Activated B cell treated with CpG ODN at 0.5 μM for 24 hours (primary cell): ENCODE results near the gene PRKCH. TPM values are rescaled to one million over a fixed set of nuclear protein-coding genes. Genes with fewer than 3 reads are reported as not detected.

Experiments used
- ATAC-seq: fragments of 200-7000 bp; cut with Tn5 transposase; one replicate; pipeline ENCODE4 v1.10.0; 2021; ENCODE audit warnings: low read depth, mild to moderate bottlenecking, moderate library complexity
- CTCF ChIA-PET: fragments of 350-600 bp; sonication (Branson Sonifier 250); formaldehyde crosslinking; loops from one replicate; lab custom pipeline; 2021; ENCODE audit warnings: antibody characterized with exemption; lab: Charles Lee
- POLR2A ChIA-PET: fragments of 350-600 bp; sonication (Branson Sonifier 250); formaldehyde crosslinking; loops from one replicate; lab custom pipeline; 2021; ENCODE audit warnings: antibody characterized with exemption; lab: Charles Lee
- DNase-seq: peaks from one replicate; pipeline ENCODE4 v3.0.0; 2022
- H3K27ac Mint-ChIP-seq: one replicate; pipeline ENCODE4 v1.8.0; 2020; ENCODE audit warnings: mixed read lengths
- H3K27me3 Mint-ChIP-seq: one replicate; pipeline ENCODE4 v1.8.0; 2021; ENCODE audit warnings: mixed read lengths
- H3K36me3 Mint-ChIP-seq: one replicate; pipeline ENCODE4 v1.8.0; 2021; ENCODE audit warnings: low read depth, mixed read lengths
- H3K4me1 Mint-ChIP-seq: one replicate; pipeline ENCODE4 v1.8.0; 2021; ENCODE audit warnings: mixed read lengths
- H3K4me3 Mint-ChIP-seq: one replicate; pipeline ENCODE4 v1.8.0; 2020; ENCODE audit warnings: mild to moderate bottlenecking, mixed read lengths
- H3K9me3 Mint-ChIP-seq: one replicate; pipeline ENCODE4 v1.8.0; 2020; ENCODE audit warnings: mixed read lengths
- intact Hi-C: fragments of 100-400 bp; cut with micrococcal nuclease; formaldehyde crosslinking; loops from one replicate; pipeline ENCODE4 v1.15.1; 2024
- total RNA-seq: library from RNA; stranded (reverse); gene quantifications from 2 replicates; pipeline ENCODE4 v1.2.3, GENCODE V29; 2022
- TF ChIP-seq, protein P1 (sequence below): fragments of 200-600 bp; IDR thresholded peaks from one replicate; pipeline ENCODE4 v1.8.0; 2022; ENCODE audit warnings: antibody characterized with exemption, mild to moderate bottlenecking

Gene PRKCH
- total RNA-seq, 1 donor from 2014 or later, result 4.6 TPM

- H3K4me3 Mint-ChIP-seq, result no peak overlapping the region
- intact Hi-C loops, result no loop called here
Measured at GRCh38 chr14:61284001-61284400, 37.4 kb upstream of the PRKCH start.

DNA sequence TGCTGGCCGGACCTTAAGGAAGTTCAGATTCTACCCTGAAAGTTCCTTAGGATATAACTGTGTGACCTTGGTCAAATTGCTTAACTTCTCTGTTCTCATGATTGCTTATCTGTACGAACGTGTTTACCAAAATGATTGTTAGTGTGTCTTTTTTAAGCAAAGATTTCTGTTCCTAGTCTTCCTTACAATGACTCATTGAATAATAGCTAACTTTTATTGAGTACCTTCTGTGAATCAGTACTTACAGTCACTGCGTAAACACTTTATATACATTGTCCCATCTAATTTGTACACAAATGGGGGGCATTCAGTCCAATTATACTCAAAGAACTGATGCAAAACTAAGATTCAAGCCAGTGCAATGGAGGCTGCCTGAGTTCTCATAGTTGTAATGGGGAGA lies 36.0 kb upstream of the PRKCH start:
- peaks cover 6% of the 10 kb centered on the region for H3K4me1 Mint-ChIP-seq
- no peaks in the 10 kb centered on the region for H3K9me3 Mint-ChIP-seq
- DNase-seq (no peak), ATAC-seq (no peak)
- H3K27ac Mint-ChIP-seq, result no peak overlapping the region
- no peaks in the 10 kb centered on the region for H3K36me3 Mint-ChIP-seq
- H3K27me3 Mint-ChIP-seq, result peaks cover 27% of the 10 kb centered on the region
- ChIA-PET POLR2A (no interaction called here), CTCF (interaction anchor here (1.0 to 1.8 kb wide), 4 partner anchors 12 to 936 kb away, joined by 3 to 5 read pairs (median 4); no protein-coding TSS in a partner anchor)
- no peak overlapping the region for H3K4me3 Mint-ChIP-seq
- TF ChIP-seq, protein P1, sequence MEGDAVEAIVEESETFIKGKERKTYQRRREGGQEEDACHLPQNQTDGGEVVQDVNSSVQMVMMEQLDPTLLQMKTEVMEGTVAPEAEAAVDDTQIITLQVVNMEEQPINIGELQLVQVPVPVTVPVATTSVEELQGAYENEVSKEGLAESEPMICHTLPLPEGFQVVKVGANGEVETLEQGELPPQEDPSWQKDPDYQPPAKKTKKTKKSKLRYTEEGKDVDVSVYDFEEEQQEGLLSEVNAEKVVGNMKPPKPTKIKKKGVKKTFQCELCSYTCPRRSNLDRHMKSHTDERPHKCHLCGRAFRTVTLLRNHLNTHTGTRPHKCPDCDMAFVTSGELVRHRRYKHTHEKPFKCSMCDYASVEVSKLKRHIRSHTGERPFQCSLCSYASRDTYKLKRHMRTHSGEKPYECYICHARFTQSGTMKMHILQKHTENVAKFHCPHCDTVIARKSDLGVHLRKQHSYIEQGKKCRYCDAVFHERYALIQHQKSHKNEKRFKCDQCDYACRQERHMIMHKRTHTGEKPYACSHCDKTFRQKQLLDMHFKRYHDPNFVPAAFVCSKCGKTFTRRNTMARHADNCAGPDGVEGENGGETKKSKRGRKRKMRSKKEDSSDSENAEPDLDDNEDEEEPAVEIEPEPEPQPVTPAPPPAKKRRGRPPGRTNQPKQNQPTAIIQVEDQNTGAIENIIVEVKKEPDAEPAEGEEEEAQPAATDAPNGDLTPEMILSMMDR, result no peak
- intact Hi-C loops, result no loop called here

More at GRCh38 chr14:61284001-61284400, 37.4 kb upstream of the PRKCH start:
- POLR2A ChIA-PET, result no interaction called here
- Mint-ChIP-seq H3K9me3 (no peaks in the 10 kb centered on the region), H3K36me3 (no peaks in the 10 kb centered on the region), H3K4me1 (peaks cover 13% of the 10 kb centered on the region), H3K27ac (no peak overlapping the region), H3K27me3 (peaks cover 37% of the 10 kb centered on the region)
- TF ChIP-seq, protein P1, result no peak
- DNase-seq (no peak), ATAC-seq (no peak)
- CTCF ChIA-PET, result no interaction called here

DNA sequence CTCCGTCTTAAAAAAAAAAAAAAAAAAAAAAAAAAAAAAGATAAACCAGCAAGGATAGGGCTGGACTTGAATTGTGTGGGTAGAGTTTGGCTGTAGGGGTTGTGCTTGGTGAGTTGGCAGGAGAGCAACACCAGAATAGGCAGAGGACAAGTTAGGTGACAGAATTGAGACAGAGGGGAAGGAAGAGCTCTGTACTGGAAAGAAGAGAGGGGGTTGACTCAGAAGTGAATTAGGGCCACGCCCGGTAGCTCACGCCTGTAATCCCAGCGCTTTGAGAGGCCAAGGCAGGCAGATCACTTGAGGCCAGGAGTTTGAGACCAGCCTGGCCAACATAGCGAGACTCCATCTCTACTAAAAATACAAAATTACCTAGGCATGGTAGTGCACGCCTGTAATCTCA lies 34.2 kb upstream of the PRKCH start:
- ChIA-PET POLR2A (no interaction called here), CTCF (no interaction called here)
- no peak for ATAC-seq
- no peak overlapping the region for H3K4me3 Mint-ChIP-seq
- peaks cover 19% of the 10 kb centered on the region for H3K27me3 Mint-ChIP-seq
- intact Hi-C loops, result no loop called here
- H3K27ac Mint-ChIP-seq, result no peak overlapping the region
- H3K36me3 Mint-ChIP-seq, result no peaks in the 10 kb centered on the region
- H3K4me1 Mint-ChIP-seq, result no peaks in the 10 kb centered on the region
- DNase-seq, result no peak
- no peaks in the 10 kb centered on the region for H3K9me3 Mint-ChIP-seq
- TF ChIP-seq, protein P1, result no peak

DNA sequence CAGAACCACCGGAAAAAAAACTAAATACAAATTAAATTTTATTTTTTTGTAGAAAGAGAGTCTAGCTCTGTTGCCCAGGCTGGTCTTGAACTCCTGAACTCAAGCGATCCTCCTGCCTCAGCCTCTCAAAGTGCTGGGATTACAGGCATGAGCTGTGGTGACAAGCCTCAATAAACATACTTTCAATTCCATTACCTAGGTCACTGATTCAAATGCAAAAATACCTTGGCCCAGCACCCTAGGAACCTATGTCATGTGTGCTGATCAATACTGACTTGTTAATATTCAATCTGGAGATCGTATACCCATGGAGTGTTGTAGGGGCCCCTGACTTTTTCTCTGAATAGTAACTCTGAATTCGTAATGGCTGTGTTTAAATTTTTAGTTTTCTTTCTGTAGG lies 33.2 kb upstream of the PRKCH start:
- Mint-ChIP-seq H3K27me3 (peaks cover 11% of the 10 kb centered on the region), H3K9me3 (no peaks in the 10 kb centered on the region), H3K4me3 (no peak overlapping the region), H3K27ac (no peak overlapping the region), H3K36me3 (no peaks in the 10 kb centered on the region), H3K4me1 (no peaks in the 10 kb centered on the region)
- DNase-seq (no peak), ATAC-seq (no peak)
- TF ChIP-seq, protein P1, result no peak
- intact Hi-C loops, result no loop called here
- CTCF ChIA-PET, result no interaction called here
- POLR2A ChIA-PET, result no interaction called here

GRCh38 chr14:61288720-61289119 lies 32.7 kb upstream of the PRKCH start:
- ChIA-PET CTCF (no interaction called here), POLR2A (no interaction called here)
- Mint-ChIP-seq H3K4me3 (no peak overlapping the region), H3K27me3 (peaks cover 10% of the 10 kb centered on the region), H3K4me1 (no peaks in the 10 kb centered on the region), H3K9me3 (no peaks in the 10 kb centered on the region), H3K36me3 (no peaks in the 10 kb centered on the region), H3K27ac (no peak overlapping the region)
- intact Hi-C loops, result no loop called here
- TF ChIP-seq, protein P1, result no peak
- DNase-seq, result no peak
- ATAC-seq, result no peak
